SU-DHL-6 (cell line): ENCODE data around the gene SDK1.

Source experiments
- H2AFZ ChIP-seq: fragments of 200-600 bp; sonication (generic); 2 replicates; pipeline ENCODE4 v1.6.1; 2014; ENCODE audit warnings: low read depth, mild to moderate bottlenecking, moderate library complexity, mixed read lengths, antibody characterized with exemption, low read length; ENCODE audit not compliant: severe bottlenecking
- H3F3A ChIP-seq: fragments of 200-600 bp; shearing (Covaris generic); 2 replicates; pipeline ENCODE4 v1.6.0; 2016; ENCODE audit warnings: antibody characterized with exemption, mild to moderate bottlenecking; ENCODE audit not compliant: insufficient read depth
- H3K27ac ChIP-seq: fragments of 200-600 bp; sonication (generic); 2 replicates; pipeline ENCODE4 v1.5.1; 2016; ENCODE audit warnings: low read depth, mild to moderate bottlenecking, low read length, moderate library complexity, mixed read lengths
- H3K27me3 ChIP-seq: fragments of 200-600 bp; sonication (generic), shearing (Covaris generic); 2 replicates; pipeline ENCODE4 v1.6.0; 2014; ENCODE audit warnings: mild to moderate bottlenecking, low read length
- H3K36me3 ChIP-seq: fragments of 200-600 bp; sonication (generic); 2 replicates; pipeline ENCODE4 v1.6.1; 2014; ENCODE audit warnings: mild to moderate bottlenecking, low read length, mixed read lengths
- H3K4me2 ChIP-seq: fragments of 300-600, 200-600 bp; shearing (Covaris generic), sonication (generic); 2 replicates; pipeline ENCODE4 v1.6.0; 2014; ENCODE audit warnings: low read length, low read depth, mild to moderate bottlenecking; ENCODE audit not compliant: poor library complexity, severe bottlenecking
- H3K4me3 ChIP-seq: fragments of 200-600 bp; sonication (generic); 2 replicates; pipeline ENCODE4 v1.5.1; 2014; ENCODE audit warnings: antibody characterized with exemption, low read length, mild to moderate bottlenecking, mixed read lengths; ENCODE audit not compliant: insufficient read depth, poor library complexity, severe bottlenecking
- H3K79me2 ChIP-seq: fragments of 200-600 bp; sonication (generic); 2 replicates; pipeline ENCODE4 v1.6.1; 2014; ENCODE audit warnings: mild to moderate bottlenecking, low read length, moderate library complexity; ENCODE audit not compliant: insufficient read depth
- H3K9ac ChIP-seq: fragments of 200-600 bp; sonication (generic); 2 replicates; pipeline ENCODE4 v1.7.0; 2014; ENCODE audit warnings: mild to moderate bottlenecking, low read length
- H3K9me2 ChIP-seq: fragments of 200-600 bp; sonication (generic); replicated peaks from 2 replicates; pipeline ENCODE4 v1.6.1; 2014; ENCODE audit warnings: low read length; ENCODE audit not compliant: insufficient read depth
- H3K9me3 ChIP-seq: fragments of 200-600 bp; sonication (generic); 2 replicates; pipeline ENCODE4 v1.6.1; 2014; ENCODE audit warnings: low read length, mixed read lengths; ENCODE audit not compliant: insufficient read depth
- H4K20me1 ChIP-seq: fragments of 200-600 bp; sonication (generic); 2 replicates; pipeline ENCODE4 v1.6.1; 2014; ENCODE audit warnings: low read depth, mild to moderate bottlenecking, antibody characterized with exemption, low read length, moderate library complexity, mixed read lengths
- CTCF ChIP-seq: fragments of 200-600 bp; sonication (generic); IDR thresholded peaks from one replicate; pipeline ENCODE4 v1.5.1; 2017; ENCODE audit warnings: antibody characterized with exemption, mild to moderate bottlenecking, low read length, moderate library complexity; ENCODE audit not compliant: insufficient read depth, poor library complexity, severe bottlenecking
- EZH2phosphoT487 ChIP-seq: fragments of 200-600 bp; sonication (generic), shearing (Covaris generic); conservative IDR thresholded peaks from 2 replicates; pipeline ENCODE4 v1.6.1; 2018; ENCODE audit warnings: mild to moderate bottlenecking, antibody characterized with exemption, low read length, moderate library complexity, mixed read lengths

SDK1 gene

GRCh38 chr7:4033996-4034395, 732.9 kb downstream of the SDK1 start:
- no peaks in the 10 kb centered on the region for H4K20me1 ChIP-seq
- no peaks in the 10 kb centered on the region for H3K9me2 ChIP-seq
- H3K4me2 ChIP-seq = no peak overlapping the region
- H3K79me2 ChIP-seq = no peaks in the 10 kb centered on the region
- TF ChIP-seq CTCF (no peak), EZH2phosphoT487 (no peak)
- no peak overlapping the region for H3K9ac ChIP-seq
- H3K27me3 ChIP-seq = no peaks in the 10 kb centered on the region
- no peaks in the 10 kb centered on the region for H3F3A ChIP-seq
- no peak overlapping the region for H3K27ac ChIP-seq
- no peaks in the 10 kb centered on the region for H3K9me3 ChIP-seq
- no peak overlapping the region for H2AFZ ChIP-seq
- no peak overlapping the region for H3K4me3 ChIP-seq
- no peaks in the 10 kb centered on the region for H3K36me3 ChIP-seq

GRCh38 chr7:4037308-4037707, 736.3 kb downstream of the SDK1 start:
- Histone ChIP-seq H3K79me2 (no peaks in the 10 kb centered on the region), H3K9me2 (no peaks in the 10 kb centered on the region), H3K4me2 (no peak overlapping the region), H2AFZ (no peak overlapping the region), H3K9me3 (no peaks in the 10 kb centered on the region), H3K27me3 (no peaks in the 10 kb centered on the region), H3K27ac (no peak overlapping the region), H3K36me3 (no peaks in the 10 kb centered on the region), H4K20me1 (no peaks in the 10 kb centered on the region), H3K9ac (no peak overlapping the region), H3F3A (no peaks in the 10 kb centered on the region), H3K4me3 (no peak overlapping the region)
- TF ChIP-seq CTCF = no peak
- TF ChIP-seq EZH2phosphoT487 = no peak

GRCh38 chr7:4037877-4038276, 736.8 kb downstream of the SDK1 start:
- Histone ChIP-seq H3F3A (no peaks in the 10 kb centered on the region), H3K4me3 (no peak overlapping the region), H3K9me3 (no peaks in the 10 kb centered on the region), H3K27me3 (no peaks in the 10 kb centered on the region), H3K4me2 (no peak overlapping the region), H3K9ac (no peak overlapping the region), H4K20me1 (no peaks in the 10 kb centered on the region), H3K36me3 (no peaks in the 10 kb centered on the region), H2AFZ (no peak overlapping the region), H3K79me2 (no peaks in the 10 kb centered on the region), H3K27ac (no peak overlapping the region), H3K9me2 (no peaks in the 10 kb centered on the region)
- no peak for TF ChIP-seq CTCF
- TF ChIP-seq EZH2phosphoT487 = no peak
